Measurements from ENCODE around the gene ANTXR2.

The ANTXR2 gene

DNA sequence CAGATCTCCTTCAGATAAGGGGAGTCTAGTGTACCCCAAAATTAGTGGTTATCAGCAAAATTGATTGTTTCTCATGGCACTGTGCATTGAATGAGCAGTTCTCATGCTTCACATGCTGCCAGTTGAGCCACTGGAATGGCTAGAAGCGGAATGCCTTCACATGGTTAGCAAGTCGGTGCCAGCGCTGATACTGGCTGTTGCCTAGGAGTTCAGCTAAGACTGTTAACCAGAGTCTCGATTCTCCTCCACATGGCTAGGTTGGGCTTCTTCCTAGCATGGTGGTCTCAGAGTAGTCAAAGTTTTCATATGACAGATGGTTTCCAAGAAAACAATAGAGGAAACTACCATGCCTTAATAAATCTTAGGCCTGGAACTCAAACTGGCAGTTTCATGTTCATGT, 12.2 kb downstream of the ANTXR2 start:
- TF ChIP-seq, protein P1, sequence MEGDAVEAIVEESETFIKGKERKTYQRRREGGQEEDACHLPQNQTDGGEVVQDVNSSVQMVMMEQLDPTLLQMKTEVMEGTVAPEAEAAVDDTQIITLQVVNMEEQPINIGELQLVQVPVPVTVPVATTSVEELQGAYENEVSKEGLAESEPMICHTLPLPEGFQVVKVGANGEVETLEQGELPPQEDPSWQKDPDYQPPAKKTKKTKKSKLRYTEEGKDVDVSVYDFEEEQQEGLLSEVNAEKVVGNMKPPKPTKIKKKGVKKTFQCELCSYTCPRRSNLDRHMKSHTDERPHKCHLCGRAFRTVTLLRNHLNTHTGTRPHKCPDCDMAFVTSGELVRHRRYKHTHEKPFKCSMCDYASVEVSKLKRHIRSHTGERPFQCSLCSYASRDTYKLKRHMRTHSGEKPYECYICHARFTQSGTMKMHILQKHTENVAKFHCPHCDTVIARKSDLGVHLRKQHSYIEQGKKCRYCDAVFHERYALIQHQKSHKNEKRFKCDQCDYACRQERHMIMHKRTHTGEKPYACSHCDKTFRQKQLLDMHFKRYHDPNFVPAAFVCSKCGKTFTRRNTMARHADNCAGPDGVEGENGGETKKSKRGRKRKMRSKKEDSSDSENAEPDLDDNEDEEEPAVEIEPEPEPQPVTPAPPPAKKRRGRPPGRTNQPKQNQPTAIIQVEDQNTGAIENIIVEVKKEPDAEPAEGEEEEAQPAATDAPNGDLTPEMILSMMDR (IDR thresholded peaks at IDR 0.05) = no peak

DNA sequence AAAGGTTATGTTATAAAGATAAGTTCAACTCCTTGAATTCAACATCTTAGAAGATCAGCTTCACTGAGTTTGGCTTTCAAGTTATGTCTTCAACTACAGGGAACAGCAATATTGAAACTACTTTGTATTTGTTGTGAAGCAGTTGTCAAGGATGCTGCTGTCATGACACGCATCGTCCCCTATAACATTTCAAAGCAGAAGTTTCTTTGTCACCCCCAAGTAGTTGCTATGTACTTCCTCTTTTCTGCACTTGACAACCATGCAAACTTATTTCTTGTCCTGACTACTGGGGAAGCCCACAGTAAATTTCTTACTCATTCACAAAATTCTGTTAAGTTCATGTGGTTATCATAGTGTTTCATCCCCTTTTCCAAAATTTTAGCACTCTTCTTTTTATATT, 14.3 kb downstream of the ANTXR2 start:
- TF ChIP-seq, protein P1 (IDR thresholded peaks at IDR 0.05) = no peak

DNA sequence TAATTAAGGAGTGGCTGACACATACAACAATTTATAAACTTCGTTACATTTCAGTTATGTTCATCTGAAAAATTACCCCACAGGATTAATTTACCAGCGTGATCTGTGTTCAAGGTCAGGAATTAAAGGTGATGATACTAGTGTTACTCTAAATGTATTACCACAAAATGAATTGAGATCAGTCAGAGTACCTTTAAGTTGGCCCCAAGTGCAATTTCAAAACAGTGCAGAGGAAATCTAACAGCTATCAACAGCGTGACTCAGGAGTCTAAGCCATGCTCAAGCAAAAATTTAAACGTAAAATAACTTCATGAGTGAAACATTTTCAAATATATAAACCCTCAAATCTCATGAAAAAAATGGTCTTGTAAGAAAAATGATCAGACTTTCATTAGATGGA, 18.7 kb downstream of the ANTXR2 start:
- TF ChIP-seq, protein P1 (IDR thresholded peaks at IDR 0.05) = no peak

DNA sequence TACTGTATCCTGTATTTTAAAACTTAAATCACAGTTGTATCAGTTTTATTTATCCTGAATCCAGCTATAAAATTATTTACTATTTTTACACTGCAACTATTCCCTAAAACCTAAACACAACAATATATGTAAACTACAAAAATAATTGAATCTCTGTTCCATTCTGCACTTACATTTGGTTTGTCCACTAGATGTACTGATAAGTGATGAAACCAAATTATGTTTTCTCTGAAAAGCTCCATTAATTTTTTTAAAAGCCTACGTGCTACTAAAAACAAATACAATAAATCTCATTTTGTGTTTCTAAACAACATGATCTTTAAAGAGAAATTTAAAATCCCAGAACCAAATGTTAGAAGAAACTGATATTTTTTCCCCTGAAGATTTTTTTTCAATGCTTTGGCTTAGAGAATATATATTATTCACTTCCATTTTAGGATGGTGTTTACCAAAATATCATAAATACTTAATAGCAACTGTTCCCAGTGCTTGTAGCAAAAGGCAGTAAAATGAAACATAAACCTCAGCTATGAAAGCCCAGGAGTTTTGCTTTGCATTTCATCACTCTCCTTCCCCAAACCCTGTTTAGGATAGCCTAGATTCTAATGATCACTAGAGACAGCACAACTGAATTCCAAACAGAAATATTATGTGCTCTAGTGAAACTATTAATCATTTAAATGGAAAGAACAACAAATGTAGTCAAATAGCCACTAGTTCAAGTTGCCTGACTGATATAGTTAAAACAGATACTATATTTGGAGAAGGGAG, 19.7 kb downstream of the ANTXR2 start:
- TF ChIP-seq, protein P1 (IDR thresholded peaks at IDR 0.05) = no peak

DNA sequence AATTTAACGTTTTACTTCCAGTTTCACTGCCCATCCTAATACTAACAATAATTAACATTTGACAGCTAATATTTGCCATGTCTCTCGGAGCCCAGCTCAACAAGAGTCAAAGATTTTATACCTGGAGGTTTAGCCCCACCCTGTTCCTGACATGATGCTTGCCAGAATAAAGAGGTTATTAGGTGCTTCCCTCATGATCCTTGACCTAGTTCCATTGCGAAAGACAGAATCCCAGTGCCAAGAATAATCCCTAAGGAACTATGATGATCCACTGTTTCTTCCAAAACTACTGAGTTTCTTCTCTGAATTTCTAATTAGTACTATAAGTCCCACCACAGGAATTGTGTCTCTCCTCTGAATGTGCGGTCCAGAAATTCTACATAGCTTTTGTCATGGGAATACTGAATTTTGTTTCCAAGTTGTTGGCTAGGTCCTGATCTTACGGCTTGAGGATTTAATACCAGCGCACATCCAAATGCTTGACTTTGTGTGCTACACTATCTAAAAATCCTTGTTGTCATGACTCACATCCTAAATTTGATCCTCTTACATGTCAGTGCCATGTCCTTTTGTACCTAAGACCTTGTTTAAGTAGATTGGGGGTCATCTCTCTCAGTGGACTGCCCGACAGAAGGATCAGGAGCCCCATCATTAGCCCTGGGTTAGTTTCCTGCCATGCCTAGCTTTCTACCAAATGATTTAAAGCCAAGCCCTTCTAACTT, 23.1 kb downstream of the ANTXR2 start:
- TF ChIP-seq, protein P1 (IDR thresholded peaks at IDR 0.05) = no peak

DNA sequence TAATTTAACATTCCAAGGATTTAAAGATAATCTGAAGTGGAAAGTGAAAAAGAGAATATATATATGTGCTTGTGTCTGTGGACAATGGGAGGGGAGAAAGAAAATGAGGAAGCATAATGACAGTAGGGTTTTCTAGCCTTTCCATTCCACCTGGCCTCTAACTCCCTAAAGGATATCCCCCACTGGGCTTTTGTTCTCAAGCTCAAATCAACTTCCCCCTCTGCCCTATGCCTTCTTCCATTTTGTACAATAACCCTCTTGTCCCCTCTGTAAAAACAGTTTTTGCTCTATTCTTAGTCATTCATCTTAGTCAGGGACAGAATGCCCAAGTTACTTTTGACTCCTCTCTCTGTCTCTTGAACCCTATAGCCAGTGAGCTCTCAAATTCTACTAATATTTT, 23.6 kb downstream of the ANTXR2 start:
- TF ChIP-seq, protein P1 (IDR thresholded peaks at IDR 0.05) = no peak

DNA sequence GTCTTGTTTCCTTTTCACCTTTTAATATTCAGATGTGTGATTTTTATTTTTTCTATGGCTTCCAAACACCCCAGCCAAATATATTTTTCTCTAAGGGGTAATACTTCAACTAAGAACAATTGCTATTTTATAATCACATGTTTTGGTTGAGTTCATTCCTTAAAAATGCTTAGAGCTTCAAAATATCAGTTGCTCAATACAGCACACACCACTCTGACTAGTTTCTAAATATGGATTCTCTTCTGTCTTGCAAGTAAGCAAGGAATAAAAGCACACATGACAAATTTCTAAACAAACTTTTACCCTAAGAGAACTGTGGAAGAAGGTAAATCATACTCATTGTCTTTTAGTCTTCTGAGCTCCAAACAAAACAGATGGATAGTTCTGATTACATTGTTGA, 27.2 kb downstream of the ANTXR2 start:
- TF ChIP-seq, protein P1 (IDR thresholded peaks at IDR 0.05) = no peak

Measured in LNCAP (cell line).